Stimulated activated effector memory CD8-positive, alpha-beta T cell treated with anti-CD3 and anti-CD28 coated beads, Interleukin-12 subunit alpha, Interleukin-12 subunit beta, amount 100 ng/mL, for 72 hours (primary cell): Measurements from ENCODE around the gene PDE3B.
"Not testable (repeated sequence)": the region's sequence is repeated elsewhere in the genome, so short reads cannot be mapped to it uniquely, and the experiment has no call there.

ENCODE experiments used
- ATAC-seq: fragments of 150-1000 bp; cut with Tn5 transposase; 2 replicates; pipeline ENCODE4 v1.10.0; 2021
- DNase-seq, 2 donors: peaks; one replicate each; pipeline ENCODE4 v3.0.0; 2021 to 2022; ENCODE audit warnings: low spot score in 2 of 2
- H3K27ac Mint-ChIP-seq: one replicate; pipeline ENCODE4 v1.8.0; 2022; ENCODE audit warnings: mild to moderate bottlenecking, mixed read lengths
- H3K36me3 Mint-ChIP-seq: one replicate; pipeline ENCODE4 v1.8.0; 2022; ENCODE audit warnings: mild to moderate bottlenecking, mixed read lengths
- H3K4me1 Mint-ChIP-seq: one replicate; pipeline ENCODE4 v1.8.0; 2022; ENCODE audit warnings: mixed read lengths
- H3K4me3 Mint-ChIP-seq: one replicate; pipeline ENCODE4 v1.8.0; 2022; ENCODE audit warnings: mild to moderate bottlenecking, mixed read lengths
- H3K9me3 Mint-ChIP-seq: one replicate; pipeline ENCODE4 v1.8.0; 2022; ENCODE audit warnings: mixed read lengths

Gene PDE3B

GRCh38 chr11:14643697-14644225, at the start of gene PDE3B:
Gene PDE3B, plus strand, starts transcription at chr11:14643804. Its CDS starts 272 bp downstream, at chr11:14644076.
- H3K9me3 Mint-ChIP-seq: no peaks in the 10 kb centered on the region
- H3K4me3 Mint-ChIP-seq: peak within 1 kb of the TSS; percentile 64
- peaks cover 40% of the 10 kb centered on the region for H3K4me1 Mint-ChIP-seq
- peaks cover 35% of the 10 kb centered on the region for H3K36me3 Mint-ChIP-seq
- H3K27ac Mint-ChIP-seq: peak within 1 kb of the TSS; percentile 74
- DNase-seq (peak in 1 of 2 donors; percentile 86), ATAC-seq (peak; percentile 85)

DNA sequence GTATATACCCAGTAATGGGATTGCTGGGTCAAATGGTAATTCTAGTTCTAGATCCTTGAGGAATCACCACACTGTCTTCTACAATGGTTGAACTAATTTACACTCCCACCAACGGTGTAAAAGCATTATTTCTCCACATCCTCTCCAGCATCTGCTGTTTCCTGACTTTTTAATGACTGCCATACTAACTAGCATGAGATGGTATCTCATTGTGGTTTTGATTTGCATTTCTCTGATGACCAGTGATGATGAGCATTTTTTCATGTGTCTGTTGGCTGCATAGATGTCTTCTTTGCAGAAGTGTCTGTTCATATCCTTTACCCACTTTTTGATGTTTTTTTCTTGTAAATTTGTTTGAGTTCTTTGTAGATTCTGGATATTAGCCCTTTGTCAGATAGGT, 48.3 kb upstream of the PDE3B start:
- H3K4me1 Mint-ChIP-seq: peaks cover 26% of the 10 kb centered on the region

GRCh38 chr11:14607713-14608112, 35.9 kb upstream of the PDE3B start:
- H3K36me3 Mint-ChIP-seq: peaks cover 55% of the 10 kb centered on the region
- ATAC-seq: no peak

More for the DNA sequence above, 48.3 kb upstream of the PDE3B start:
- H3K27ac Mint-ChIP-seq, H3K36me3 Mint-ChIP-seq, DNase-seq, H3K9me3 Mint-ChIP-seq, H3K4me3 Mint-ChIP-seq, ATAC-seq: not testable (repeated sequence)

GRCh38 chr11:14609902-14610301, 33.7 kb upstream of the PDE3B start:
- peaks cover 53% of the 10 kb centered on the region for H3K36me3 Mint-ChIP-seq
- H3K9me3 Mint-ChIP-seq: no peaks in the 10 kb centered on the region
- no peak for ATAC-seq
- H3K27ac Mint-ChIP-seq: no peak overlapping the region
- no peak overlapping the region for H3K4me3 Mint-ChIP-seq
- no peak for DNase-seq
- H3K4me1 Mint-ChIP-seq: peaks cover 25% of the 10 kb centered on the region

More at GRCh38 chr11:14607713-14608112, 35.9 kb upstream of the PDE3B start:
- Mint-ChIP-seq H3K27ac (no peak overlapping the region), H3K4me3 (no peak overlapping the region), H3K9me3 (no peaks in the 10 kb centered on the region), H3K4me1 (peaks cover 17% of the 10 kb centered on the region)
- no peak for DNase-seq

DNA sequence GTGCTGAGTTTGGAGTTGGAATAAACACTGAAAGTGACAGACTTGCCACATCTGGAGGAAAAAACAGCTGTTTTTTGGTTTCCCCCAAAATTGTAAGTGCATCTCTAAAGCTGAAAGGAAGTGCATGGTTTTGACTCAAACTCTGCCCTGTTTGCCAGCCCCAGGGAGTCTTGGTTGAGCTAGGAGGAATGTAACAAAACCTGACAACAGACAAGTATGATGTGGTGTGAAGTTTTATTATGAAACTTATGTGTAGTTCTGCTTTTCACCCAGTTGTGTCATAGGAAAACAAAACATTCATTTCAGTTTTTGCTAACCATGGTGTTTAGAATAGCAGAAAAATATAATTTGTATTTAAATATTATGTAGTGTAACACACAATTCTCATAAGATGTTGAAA, 31.7 kb upstream of the PDE3B start:
- peaks cover 26% of the 10 kb centered on the region for H3K4me1 Mint-ChIP-seq
- peak; percentile 97 for ATAC-seq
- no peaks in the 10 kb centered on the region for H3K9me3 Mint-ChIP-seq
- H3K27ac Mint-ChIP-seq: peak overlapping the region; percentile 69
- DNase-seq: no peak
- H3K4me3 Mint-ChIP-seq: no peak overlapping the region
- peaks cover 33% of the 10 kb centered on the region for H3K36me3 Mint-ChIP-seq

DNA sequence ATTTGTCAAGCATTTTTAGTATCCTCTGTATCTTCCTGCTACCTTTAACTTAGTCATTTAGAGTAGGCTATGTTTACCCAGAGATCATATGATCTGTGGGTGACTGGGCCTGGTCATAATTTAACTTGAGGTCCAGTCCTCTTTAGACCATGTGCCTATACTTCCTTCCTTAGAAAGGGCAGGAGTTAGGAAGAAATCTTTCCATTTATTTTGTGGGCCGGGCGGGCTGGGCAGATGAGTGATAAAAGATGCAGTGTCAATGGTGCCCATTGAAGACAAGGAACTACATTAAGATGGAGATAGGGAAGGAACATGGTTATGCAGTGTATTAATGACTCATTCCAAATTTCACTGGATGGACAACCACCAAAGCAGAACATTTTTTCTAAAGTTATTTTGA, 30.9 kb upstream of the PDE3B start:
- Mint-ChIP-seq H3K4me1 (peaks cover 28% of the 10 kb centered on the region), H3K36me3 (peaks cover 28% of the 10 kb centered on the region), H3K9me3 (no peaks in the 10 kb centered on the region), H3K4me3 (no peak overlapping the region), H3K27ac (no peak overlapping the region)
- no peak for DNase-seq
- ATAC-seq: no peak

GRCh38 chr11:14614091-14614622, 29.4 kb upstream of the PDE3B start:
- H3K36me3 Mint-ChIP-seq: peaks cover 20% of the 10 kb centered on the region

DNA sequence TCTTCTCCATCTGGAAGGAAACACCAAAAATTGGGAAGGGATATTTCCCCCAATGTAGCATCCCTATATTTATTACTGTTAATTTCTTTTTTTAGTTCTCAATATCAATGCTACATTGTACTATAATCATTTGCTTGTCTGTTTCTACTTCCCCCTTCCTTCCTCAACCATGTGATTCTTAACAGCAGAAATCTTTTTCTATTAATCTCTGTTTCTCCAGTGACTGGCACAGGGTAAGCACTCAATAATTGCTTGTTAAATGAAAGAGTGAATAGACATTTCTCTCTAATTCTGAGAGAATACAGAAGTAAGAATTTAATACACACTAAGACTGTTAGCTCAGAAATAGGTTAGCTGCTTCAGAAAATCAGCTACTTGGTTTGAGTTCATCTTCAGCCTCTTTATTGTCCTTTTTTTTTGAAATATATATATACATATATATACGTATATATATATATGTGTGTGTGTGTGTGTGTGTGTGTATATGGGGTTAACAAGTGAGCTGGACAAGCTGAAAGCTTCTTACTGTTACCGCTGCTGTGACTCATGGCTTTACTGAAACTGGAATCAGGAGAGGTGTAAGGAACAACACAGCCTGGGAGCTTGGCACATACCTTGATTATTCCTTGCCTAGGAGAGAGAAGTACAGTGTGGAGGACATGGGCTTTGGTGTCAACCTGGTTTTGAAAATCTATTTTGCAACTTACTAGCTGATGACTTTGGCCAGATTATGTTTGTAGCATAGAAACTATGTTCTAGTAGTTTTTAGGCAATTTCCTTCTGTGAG, 26.2 kb upstream of the PDE3B start:
- Mint-ChIP-seq H3K4me1 (peaks cover 20% of the 10 kb centered on the region), H3K36me3 (no peaks in the 10 kb centered on the region), H3K27ac (no peak overlapping the region), H3K9me3 (no peaks in the 10 kb centered on the region), H3K4me3 (no peak overlapping the region)
- no peak for DNase-seq
- no peak for ATAC-seq

More at GRCh38 chr11:14614091-14614622, 29.4 kb upstream of the PDE3B start:
- ATAC-seq (no peak), DNase-seq (no peak)
- H3K4me1 Mint-ChIP-seq: peaks cover 35% of the 10 kb centered on the region
- H3K27ac Mint-ChIP-seq: peak overlapping the region; percentile 4
- H3K4me3 Mint-ChIP-seq: no peak overlapping the region
- no peaks in the 10 kb centered on the region for H3K9me3 Mint-ChIP-seq

DNA sequence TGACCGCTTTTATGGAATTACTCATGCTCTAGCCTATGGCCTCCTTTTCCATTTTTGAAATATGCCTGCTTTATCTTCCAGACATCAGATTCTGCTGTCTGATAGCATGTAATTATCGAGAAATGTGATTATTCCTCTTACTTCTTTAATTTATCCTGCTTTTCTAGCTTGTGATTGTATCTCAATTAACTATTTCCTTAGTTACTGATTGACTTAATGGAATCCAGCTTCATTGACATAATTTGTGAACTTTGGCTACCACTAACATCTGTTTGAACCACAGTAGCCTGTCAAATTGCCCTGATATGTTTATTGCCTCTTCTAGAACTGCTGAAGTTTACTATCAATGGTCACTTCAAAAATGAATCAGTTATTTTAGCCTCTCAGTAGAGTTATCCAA, 25.5 kb upstream of the PDE3B start:
- Mint-ChIP-seq H3K27ac (no peak overlapping the region), H3K4me3 (no peak overlapping the region), H3K9me3 (no peaks in the 10 kb centered on the region), H3K4me1 (peaks cover 27% of the 10 kb centered on the region), H3K36me3 (no peaks in the 10 kb centered on the region)
- DNase-seq (no peak), ATAC-seq (no peak)

DNA sequence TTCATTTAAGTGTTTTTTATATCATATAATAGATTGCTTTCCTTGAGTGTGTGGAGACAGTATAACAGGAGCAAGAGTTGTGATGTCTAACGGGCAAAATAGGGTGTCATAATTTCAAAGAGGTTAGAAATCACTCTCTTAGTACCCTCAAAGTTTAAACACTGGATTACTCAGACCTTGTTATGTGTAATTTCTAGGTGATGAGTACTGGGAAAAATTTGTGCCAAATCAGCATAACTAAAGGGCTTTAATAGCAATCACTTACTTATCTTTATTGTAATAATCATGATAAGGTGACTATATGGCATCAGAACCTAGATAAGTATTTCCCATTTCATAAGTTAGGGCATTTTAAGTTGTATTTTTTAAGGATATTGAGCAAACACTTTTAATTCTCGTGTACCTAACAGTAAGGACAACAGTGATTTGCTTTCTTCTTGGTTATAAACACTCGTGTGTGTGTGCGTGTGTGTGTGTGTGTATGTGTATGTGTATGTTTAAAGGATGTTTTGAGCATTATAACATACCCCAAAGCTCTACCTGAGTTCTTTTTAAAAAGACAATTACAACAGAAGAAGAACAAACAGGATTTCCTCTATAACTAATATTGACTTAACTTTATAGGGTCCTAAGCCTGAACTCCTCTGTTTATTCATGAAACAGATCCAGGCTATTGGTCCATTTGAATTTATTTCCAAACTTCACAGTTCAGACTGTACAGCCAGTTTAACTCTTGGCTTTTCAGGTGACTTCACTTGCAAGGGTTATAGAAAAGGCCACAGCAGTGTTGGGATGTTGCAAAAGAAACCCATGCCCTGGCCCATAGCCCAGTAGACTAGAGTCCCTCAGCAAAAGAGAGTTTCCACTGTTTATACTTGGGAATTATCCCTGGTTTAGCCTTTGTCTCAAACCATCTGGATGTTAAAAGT, 23.7 kb upstream of the PDE3B start:
- H3K36me3 Mint-ChIP-seq: no peaks in the 10 kb centered on the region
- peaks cover 31% of the 10 kb centered on the region for H3K4me1 Mint-ChIP-seq
- no peak overlapping the region for H3K27ac Mint-ChIP-seq
- H3K9me3 Mint-ChIP-seq: no peaks in the 10 kb centered on the region
- DNase-seq (no peak), ATAC-seq (peak; percentile 80)
- no peak overlapping the region for H3K4me3 Mint-ChIP-seq

DNA sequence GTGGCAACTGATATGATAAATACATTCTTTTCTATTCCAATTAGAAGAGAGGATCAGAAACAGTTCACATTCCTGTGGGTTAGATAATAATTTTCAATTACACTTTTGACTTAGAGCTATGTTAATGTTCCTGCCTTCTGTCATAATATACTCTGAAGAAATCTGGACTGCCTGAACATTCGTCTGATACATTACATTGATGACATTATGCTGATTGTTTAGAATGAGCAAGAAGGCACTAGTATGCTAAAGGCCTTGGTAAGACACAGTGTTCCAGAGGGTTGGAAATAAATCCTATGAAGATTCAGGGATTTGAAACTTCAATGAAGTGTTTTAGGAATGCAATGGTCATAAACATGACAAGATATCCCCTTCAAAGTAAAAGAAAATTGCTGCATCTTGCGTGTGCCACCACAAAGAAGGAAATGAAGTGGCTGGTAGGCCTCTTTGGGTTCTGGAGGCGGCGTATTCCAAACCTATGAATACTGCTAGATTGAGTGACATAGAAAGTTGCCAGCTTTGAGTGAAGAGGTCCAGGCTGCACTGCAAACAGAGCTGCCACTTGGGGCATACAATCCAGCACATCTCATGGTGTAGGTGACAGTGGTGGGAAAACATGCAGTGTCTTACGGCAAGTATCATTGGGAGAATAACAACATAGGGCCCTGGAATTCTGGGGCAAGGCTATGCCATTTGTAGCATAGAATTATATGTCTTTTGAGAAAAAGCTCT, 21.2 kb upstream of the PDE3B start:
- Mint-ChIP-seq H3K4me3 (no peak overlapping the region), H3K27ac (no peak overlapping the region), H3K36me3 (no peaks in the 10 kb centered on the region), H3K9me3 (no peaks in the 10 kb centered on the region), H3K4me1 (peaks cover 30% of the 10 kb centered on the region)
- DNase-seq: no peak
- ATAC-seq: no peak

DNA sequence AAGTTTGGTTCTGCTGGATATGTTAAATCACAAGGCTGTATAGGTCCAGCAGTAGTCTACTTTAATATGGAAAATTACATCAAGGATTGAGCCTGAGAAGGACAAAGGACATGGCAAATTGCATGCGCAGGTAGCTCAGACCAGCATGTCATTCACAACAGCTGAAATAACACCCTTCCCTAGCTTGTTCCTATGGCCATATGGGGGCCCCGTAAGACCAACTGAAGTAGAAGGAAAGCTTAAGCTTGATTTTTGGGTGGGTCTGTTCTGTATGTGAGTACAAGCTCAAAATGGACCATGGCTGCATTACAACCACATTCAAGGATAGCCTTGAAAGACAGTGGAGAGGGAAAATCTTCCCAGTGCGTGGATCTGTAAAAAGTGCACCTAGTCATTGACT, 20.6 kb upstream of the PDE3B start:
- ATAC-seq (no peak), DNase-seq (no peak)
- Mint-ChIP-seq H3K36me3 (no peaks in the 10 kb centered on the region), H3K9me3 (no peaks in the 10 kb centered on the region), H3K27ac (no peak overlapping the region), H3K4me3 (no peak overlapping the region), H3K4me1 (peaks cover 31% of the 10 kb centered on the region)

- no peaks in the 10 kb centered on the region for H3K36me3 Mint-ChIP-seq
- H3K9me3 Mint-ChIP-seq: no peaks in the 10 kb centered on the region
- ATAC-seq (no peak), DNase-seq (no peak)
- peaks cover 27% of the 10 kb centered on the region for H3K4me1 Mint-ChIP-seq
- no peak overlapping the region for H3K4me3 Mint-ChIP-seq
- H3K27ac Mint-ChIP-seq: no peak overlapping the region
Measured at GRCh38 chr11:14625586-14626205, 17.9 kb upstream of the PDE3B start.

- no peak for ATAC-seq
- Mint-ChIP-seq H3K36me3 (no peaks in the 10 kb centered on the region), H3K27ac (peak overlapping the region; percentile 8), H3K4me3 (no peak overlapping the region), H3K4me1 (peaks cover 27% of the 10 kb centered on the region), H3K9me3 (peaks cover 3% of the 10 kb centered on the region)
- DNase-seq: no peak
Measured at GRCh38 chr11:14626650-14627049, 17.0 kb upstream of the PDE3B start.
